SIG-M5 treated with dmso at 0.1 percent for 504 hours (cell line): ENCODE measurements around the gene RC3H2.
"Not testable (repeated sequence)": the region's sequence is repeated elsewhere in the genome, so short reads cannot be mapped to it uniquely, and the experiment has no call there.

Experiments used
- DNase-seq: peaks from one replicate; lab custom pipeline; 2025; ENCODE audit not compliant: unreplicated experiment; lab: John Stamatoyannopoulos, UW

The RC3H2 gene

GRCh38 chr9:122848256-122848943, 56.8 kb downstream of the RC3H2 start:
- DNase-seq = no peak

GRCh38 chr9:122846371-122846940, 58.7 kb downstream of the RC3H2 start:
- DNase-seq = no peak

- DNase-seq = no peak
Observed at GRCh38 chr9:122845116-122845515, 60.0 kb downstream of the RC3H2 start.

- DNase-seq = no peak
Observed at GRCh38 chr9:122844137-122844536, 61.0 kb downstream of the RC3H2 start.

GRCh38 chr9:122841501-122841900, 63.7 kb downstream of the RC3H2 start:
- DNase-seq = no peak

GRCh38 chr9:122838441-122838840, 66.7 kb downstream of the RC3H2 start:
- DNase-seq = not testable (repeated sequence)

GRCh38 chr9:122837266-122837850, 67.8 kb downstream of the RC3H2 start:
- no peak for DNase-seq

- no peak for DNase-seq
Observed at GRCh38 chr9:122835313-122835731, 69.8 kb downstream of the RC3H2 start.

GRCh38 chr9:122832194-122832593, 73.0 kb downstream of the RC3H2 start:
- DNase-seq = no peak

- DNase-seq = not testable (repeated sequence)
Observed at GRCh38 chr9:122828965-122829284, 76.2 kb downstream of the RC3H2 start.

- no peak for DNase-seq
Observed at GRCh38 chr9:122827761-122828093, 77.4 kb downstream of the RC3H2 start.

- no peak for DNase-seq
Observed at GRCh38 chr9:122822938-122823337, 82.2 kb downstream of the RC3H2 start.

- no peak for DNase-seq
Observed at GRCh38 chr9:122822056-122822455, 83.1 kb downstream of the RC3H2 start.

GRCh38 chr9:122821278-122821943, 83.7 kb downstream of the RC3H2 start:
- peak; percentile 41 for DNase-seq

- DNase-seq = no peak
Observed at GRCh38 chr9:122820490-122820845, 84.7 kb downstream of the RC3H2 start.

- no peak for DNase-seq
Observed at GRCh38 chr9:122819791-122820489, 85.2 kb downstream of the RC3H2 start.

GRCh38 chr9:122819326-122819725, 85.8 kb downstream of the RC3H2 start:
- no peak for DNase-seq

- DNase-seq = no peak
Observed at GRCh38 chr9:122816163-122816867, 88.8 kb downstream of the RC3H2 start.

GRCh38 chr9:122815544-122815943, 89.6 kb downstream of the RC3H2 start:
- no peak for DNase-seq

- DNase-seq = peak; percentile 53
Observed at GRCh38 chr9:122814545-122814944, 90.6 kb downstream of the RC3H2 start.

GRCh38 chr9:122812736-122813135, 92.4 kb downstream of the RC3H2 start:
- no peak for DNase-seq
